ENCODE data around the gene GDA.

GRCh38 chr9:72173080-72173479, 23.8 kb downstream of the GDA start:
- no peak for TF ChIP-seq CTCF (IDR thresholded peaks at IDR 0.05)
- TF ChIP-seq POLR2A (IDR thresholded peaks at IDR 0.05): no peak

All from uterus (tissue), 2 donors.